Testis (tissue), 3 donors: Measurements from ENCODE around the gene LIM2. TPM values are rescaled to one million over a fixed set of nuclear protein-coding genes. Genes with fewer than 3 reads are reported as not detected.
"Not testable (repeated sequence)": the region's sequence is repeated elsewhere in the genome, so short reads cannot be mapped to it uniquely, and the experiment has no call there.

Experiments
- DNase-seq: peaks from one replicate; pipeline ENCODE4 v3.0.0-alpha.2; 2019
- H3K27ac ChIP-seq, 2 donors: fragments of 200-600 bp; sonication (generic); one replicate each; pipeline ENCODE4 v1.5.1; 2019
- H3K27me3 ChIP-seq: fragments of 200-600 bp; sonication (generic); one replicate; pipeline ENCODE4 v1.5.1; 2019
- H3K36me3 ChIP-seq: fragments of 200-600 bp; sonication (generic); one replicate; pipeline ENCODE4 v1.5.1; 2017; ENCODE audit warnings: low read depth; ENCODE audit errors: missing control alignments
- H3K4me1 ChIP-seq: fragments of 200-600 bp; sonication (generic); one replicate; pipeline ENCODE4 v1.5.1; 2019
- H3K4me3 ChIP-seq, 2 donors: fragments of 200-600 bp; sonication (generic); one replicate each; pipeline ENCODE4 v1.5.1; 2017 to 2019
- H3K9me3 ChIP-seq: fragments of 200-600 bp; sonication (generic); one replicate; pipeline ENCODE4 v1.5.1; 2017
- CTCF ChIP-seq, 3 experiments: fragments of 450-650 bp in 2 of 3; fragments of 200-600 bp in 1 of 3; sonication (generic) in 1 of 3; IDR thresholded peaks; one replicate each; pipeline ENCODE4 v1.5.1; 2016 to 2019; ENCODE audit warnings: antibody characterized with exemption in 3 of 3, mild to moderate bottlenecking in 2 of 3, moderate library complexity in 1 of 3
- POLR2A ChIP-seq: fragments of 450-650 bp; IDR thresholded peaks from one replicate; pipeline ENCODE4 v1.6.1; 2017; ENCODE audit warnings: antibody characterized with exemption, mild to moderate bottlenecking, moderate library complexity
- WGBS, 2 donors: methylation state at CpG; one replicate each; pipeline ENCODE4 v1.1.5; 2018; 5-methylcytosine and 5-hydroxymethylcytosine counted together
- intact Hi-C: fragments of 100-400 bp; cut with DNase I; formaldehyde crosslinking; loops from one replicate; pipeline ENCODE4 v1.15.1; 2023; ENCODE audit warnings: low total_unique reads
- polyA plus RNA-seq: library from polyadenylated mRNA; stranded (reverse); fragments of 350-450 nt; fragmentation: Illumina TruSeq; extraction: RNeasy Lipid Tissue Mini Kit (QIAGEN cat#74804); gene quantifications from one replicate; pipeline ENCODE4 v1.2.3, GENCODE V29; 2014; ENCODE audit warnings: low read depth, low replicate concordance; ENCODE audit not compliant: insufficient read depth
- total RNA-seq, 2 donors: library from RNA; depleted of rRNA; stranded (reverse); fragments of >200 nt; gene quantifications; one replicate each; pipeline ENCODE4 v1.2.3, GENCODE V29; 2016

The LIM2 gene
- total and polyA plus RNA-seq, 3 donors from 2014 or later: 0.31 to 0.91 TPM; not detected in 1

- intact Hi-C loops: no loop called here
- no peaks in the 10 kb centered on the region for H3K4me1 ChIP-seq
- no peaks in the 10 kb centered on the region for H3K36me3 ChIP-seq
Observed at GRCh38 chr19:51417810-51418157, 30.0 kb upstream of the LIM2 start.

GRCh38 chr19:51417107-51417809 is 29.5 kb upstream of the LIM2 start, which contains the start of gene SIGLEC10:
Gene SIGLEC10, minus strand, starts transcription at chr19:51417642. Its CDS starts 61 bp downstream, at chr19:51417581.
- no peak for DNase-seq
- WGBS, 2 donors: 63 to 66% methylated on average over 7 to 21 of the region's 21 CpGs
- intact Hi-C loops: no loop called here
- no peaks in the 10 kb centered on the region for H3K9me3 ChIP-seq
- no peak within 1 kb of the TSS for H3K27ac ChIP-seq
- H3K4me3 ChIP-seq: no peak within 1 kb of the TSS
- no peaks in the 10 kb centered on the region for H3K4me1 ChIP-seq
- no peaks in the 10 kb centered on the region for H3K27me3 ChIP-seq
- TF ChIP-seq POLR2A (no peak), CTCF (IDR thresholded peaks at IDR 0.05) (no peak)
- H3K36me3 ChIP-seq: no peaks in the 10 kb centered on the region

More at GRCh38 chr19:51417810-51418157, 30.0 kb upstream of the LIM2 start:
- Histone ChIP-seq H3K4me3 (no peak overlapping the region), H3K9me3 (no peaks in the 10 kb centered on the region), H3K27me3 (no peaks in the 10 kb centered on the region), H3K27ac (no peak overlapping the region)
- 81 to 89% methylated on average over 3 of the region's 3 CpGs for WGBS, 2 donors
- TF ChIP-seq POLR2A (no peak), CTCF (IDR thresholded peaks at IDR 0.05) (no peak)
- no peak for DNase-seq

GRCh38 chr19:51416422-51416821 is 28.6 kb upstream of the LIM2 start:
- 88% methylated on average over 8 to 15 of the region's 15 CpGs for WGBS, 2 donors
- H3K36me3 ChIP-seq, H3K4me3 ChIP-seq, DNase-seq, intact Hi-C loops, H3K27ac ChIP-seq, H3K27me3 ChIP-seq, H3K9me3 ChIP-seq, H3K4me1 ChIP-seq: not testable (repeated sequence)

- TF ChIP-seq CTCF (IDR thresholded peaks at IDR 0.05) (no peak), POLR2A (no peak)
- no peaks in the 10 kb centered on the region for H3K27me3 ChIP-seq
- intact Hi-C loops: no loop called here
- no peak overlapping the region for H3K4me3 ChIP-seq
- no peak overlapping the region for H3K27ac ChIP-seq
- DNase-seq: no peak
- H3K9me3 ChIP-seq: no peaks in the 10 kb centered on the region
- no peaks in the 10 kb centered on the region for H3K36me3 ChIP-seq
- H3K4me1 ChIP-seq: no peaks in the 10 kb centered on the region
- 85 to 92% methylated on average over 2 to 12 of the region's 12 CpGs for WGBS, 2 donors
Observed at GRCh38 chr19:51415187-51415586, 27.4 kb upstream of the LIM2 start.

- H3K4me1 ChIP-seq: no peaks in the 10 kb centered on the region
- H3K4me3 ChIP-seq: no peak overlapping the region
- intact Hi-C loops: no loop called here
- DNase-seq: no peak
- no peak for TF ChIP-seq POLR2A
- no peak for TF ChIP-seq CTCF (IDR thresholded peaks at IDR 0.05)
- no peaks in the 10 kb centered on the region for H3K36me3 ChIP-seq
- 91 to 95% methylated on average over 15 of the region's 15 CpGs for WGBS, 2 donors
- H3K27ac ChIP-seq: no peak overlapping the region
- H3K9me3 ChIP-seq: no peaks in the 10 kb centered on the region
- no peaks in the 10 kb centered on the region for H3K27me3 ChIP-seq
Observed at GRCh38 chr19:51410950-51411748, 23.4 kb upstream of the LIM2 start.
